Measurements from ENCODE around the gene ETV5. TPM values are rescaled to one million over a fixed set of nuclear protein-coding genes. Genes with fewer than 3 reads are reported as not detected.

The ETV5 gene
- total RNA-seq, 1 experiment from 2014 or later: 65.7 TPM

- CTCF ChIA-PET: no interaction called here
- Histone ChIP-seq H3K9me2 (ENCODE audit: insufficient read depth) (no peaks in the 10 kb centered on the region; the same call in 1 of the 2 replicates), H4K20me1 (ENCODE audit: insufficient read depth) (no peaks in the 10 kb centered on the region), H3K4me3 (no peak overlapping the region), H3K27me3 (ENCODE audit: insufficient read depth, low read depth) (no peaks in the 10 kb centered on the region), H3K27ac (no peak overlapping the region), H3K4me1 (replicated peaks; ENCODE audit: insufficient read depth) (no peaks in the 10 kb centered on the region), H3K79me2 (ENCODE audit: low read depth) (no peaks in the 10 kb centered on the region), H3K36me3 (ENCODE audit: low read depth) (no peaks in the 10 kb centered on the region), H3F3A (ENCODE audit: insufficient read depth, low read depth) (no peaks in the 10 kb centered on the region), H3K4me2 (no peak overlapping the region), H2AFZ (no peak overlapping the region), H3K9me3 (ENCODE audit: insufficient read depth, low read depth) (no peaks in the 10 kb centered on the region)
- TF ChIP-seq CTCF (conservative IDR thresholded peaks at IDR 0.05) (no peak), EZH2 (IDR thresholded peaks at IDR 0.05; ENCODE audit: low read depth) (no peak)
- POLR2A ChIA-PET (ENCODE audit: unreplicated experiment): no interaction called here
- no peak for DNase-seq
- intact Hi-C loops (cut with micrococcal nuclease; ENCODE audit: unreplicated experiment): no loop called here
- no TSS peak for BruUV-seq (replicated peaks)
These were observed 28.3 kb upstream of the ETV5 start for GRCh38 chr3:186137051-186137685.

DNA sequence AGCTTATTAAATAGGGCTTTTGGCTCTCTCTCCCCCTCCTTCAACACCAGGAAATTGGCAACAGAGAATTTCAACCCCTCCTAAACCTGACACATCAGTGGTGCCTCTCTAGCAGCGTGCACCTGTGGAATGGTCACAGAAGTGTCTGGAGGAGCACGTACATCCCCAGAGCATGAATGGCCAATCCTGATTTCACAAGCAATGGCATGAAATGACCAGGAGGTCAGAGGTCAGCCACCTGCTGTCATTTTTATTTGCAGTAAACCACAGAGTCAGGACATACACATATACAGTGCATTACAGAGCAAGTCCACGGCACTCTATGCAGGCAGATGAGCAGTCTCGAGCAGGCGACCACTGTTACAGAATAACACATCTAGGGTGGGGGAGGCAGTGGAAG is 25.1 kb upstream of the ETV5 start:
- H3K79me2 ChIP-seq (ENCODE audit: low read depth): no peaks in the 10 kb centered on the region
- H3K4me3 ChIP-seq: no peak overlapping the region
- no peaks in the 10 kb centered on the region for H3K27me3 ChIP-seq (ENCODE audit: insufficient read depth, low read depth)
- CTCF ChIA-PET: no interaction called here
- BruUV-seq (replicated peaks): no TSS peak
- H3K4me1 ChIP-seq (replicated peaks; ENCODE audit: insufficient read depth): no peaks in the 10 kb centered on the region
- no peaks in the 10 kb centered on the region for H3K36me3 ChIP-seq (ENCODE audit: low read depth)
- no peaks in the 10 kb centered on the region for H3K9me3 ChIP-seq (ENCODE audit: insufficient read depth, low read depth)
- H4K20me1 ChIP-seq (ENCODE audit: insufficient read depth): no peaks in the 10 kb centered on the region
- H3K27ac ChIP-seq: no peak overlapping the region
- H3F3A ChIP-seq (ENCODE audit: insufficient read depth, low read depth): no peaks in the 10 kb centered on the region
- TF ChIP-seq CTCF (conservative IDR thresholded peaks at IDR 0.05): no peak
- no peak for TF ChIP-seq EZH2 (IDR thresholded peaks at IDR 0.05; ENCODE audit: low read depth)
- POLR2A ChIA-PET (ENCODE audit: unreplicated experiment): no interaction called here
- no peaks in the 10 kb centered on the region; the same call in 1 of the 2 replicates for H3K9me2 ChIP-seq (ENCODE audit: insufficient read depth)
- no peak overlapping the region for H3K4me2 ChIP-seq
- no peak for DNase-seq
- intact Hi-C loops (cut with micrococcal nuclease; ENCODE audit: unreplicated experiment): no loop called here
- no peak overlapping the region for H2AFZ ChIP-seq

GRCh38 chr3:186132487-186132886 is 23.6 kb upstream of the ETV5 start:
- no peaks in the 10 kb centered on the region for H3K27me3 ChIP-seq (ENCODE audit: insufficient read depth, low read depth)
- CTCF ChIA-PET: no interaction called here
- H3K79me2 ChIP-seq (ENCODE audit: low read depth): no peaks in the 10 kb centered on the region
- no TSS peak for BruUV-seq (replicated peaks)
- no peak for DNase-seq
- no peak overlapping the region for H3K27ac ChIP-seq
- POLR2A ChIA-PET (ENCODE audit: unreplicated experiment): no interaction called here
- no peaks in the 10 kb centered on the region for H3K4me1 ChIP-seq (replicated peaks; ENCODE audit: insufficient read depth)
- H3K4me3 ChIP-seq: no peak overlapping the region
- TF ChIP-seq CTCF (conservative IDR thresholded peaks at IDR 0.05) (no peak), EZH2 (IDR thresholded peaks at IDR 0.05; ENCODE audit: low read depth) (no peak)
- H2AFZ ChIP-seq: no peak overlapping the region
- intact Hi-C loops (cut with micrococcal nuclease; ENCODE audit: unreplicated experiment): no loop called here
- H3F3A ChIP-seq (ENCODE audit: insufficient read depth, low read depth): no peaks in the 10 kb centered on the region
- H4K20me1 ChIP-seq (ENCODE audit: insufficient read depth): no peaks in the 10 kb centered on the region
- no peaks in the 10 kb centered on the region; the same call in 1 of the 2 replicates for H3K9me2 ChIP-seq (ENCODE audit: insufficient read depth)
- H3K36me3 ChIP-seq (ENCODE audit: low read depth): no peaks in the 10 kb centered on the region
- H3K4me2 ChIP-seq: no peak overlapping the region
- no peaks in the 10 kb centered on the region for H3K9me3 ChIP-seq (ENCODE audit: insufficient read depth, low read depth)
